GM19324 (cell line): ENCODE measurements around the gene ZNF609.

Source experiments
- ATAC-seq: cut with Tn5 transposase; IDR thresholded peaks from one replicate; pipeline ENCODE4 v1.9.1; 2021; ENCODE audit warnings: mild to moderate bottlenecking, moderate library complexity; ENCODE audit not compliant: unreplicated experiment, low FRiP score

The ZNF609 gene

GRCh38 chr15:64686130-64686735 is 225.9 kb downstream of the ZNF609 start:
- ATAC-seq = no peak

- no peak for ATAC-seq
Observed at GRCh38 chr15:64687172-64687571, 226.8 kb downstream of the ZNF609 start.

- ATAC-seq = no peak
Observed at GRCh38 chr15:64687688-64688087, 227.3 kb downstream of the ZNF609 start.

- ATAC-seq = no peak
Observed at GRCh38 chr15:64688770-64689169, 228.4 kb downstream of the ZNF609 start.

- ATAC-seq = no peak
Observed at GRCh38 chr15:64690008-64690407, 229.6 kb downstream of the ZNF609 start.

- no peak for ATAC-seq
Observed at GRCh38 chr15:64690578-64691296, 230.4 kb downstream of the ZNF609 start.

GRCh38 chr15:64691896-64692565 is 231.7 kb downstream of the ZNF609 start:
- ATAC-seq = no peak

GRCh38 chr15:64693134-64693533 is 232.8 kb downstream of the ZNF609 start:
- ATAC-seq = no peak

GRCh38 chr15:64694816-64695215 is 234.4 kb downstream of the ZNF609 start:
- ATAC-seq = no peak

- ATAC-seq = no peak
Observed at GRCh38 chr15:64695561-64695992, 235.2 kb downstream of the ZNF609 start.

GRCh38 chr15:64696481-64696880 is 236.1 kb downstream of the ZNF609 start:
- no peak for ATAC-seq

- ATAC-seq = no peak
Observed at GRCh38 chr15:64697911-64698369, 237.6 kb downstream of the ZNF609 start.

GRCh38 chr15:64698823-64699222 is 238.4 kb downstream of the ZNF609 start:
- no peak for ATAC-seq

- ATAC-seq = no peak
Observed at GRCh38 chr15:64699751-64700388, 239.5 kb downstream of the ZNF609 start.

GRCh38 chr15:64701051-64701450 is 240.7 kb downstream of the ZNF609 start:
- no peak for ATAC-seq

GRCh38 chr15:64701482-64702184 is 241.3 kb downstream of the ZNF609 start:
- no peak for ATAC-seq

- peak; percentile 87 for ATAC-seq
Observed at GRCh38 chr15:64702816-64703631, 242.6 kb downstream of the ZNF609 start.

GRCh38 chr15:64703632-64703959 is 243.2 kb downstream of the ZNF609 start:
- peak; percentile 13 for ATAC-seq

GRCh38 chr15:64705006-64705405 is 244.6 kb downstream of the ZNF609 start:
- no peak for ATAC-seq
